HCT116 (cell line): ENCODE measurements around the gene FAM163B. TPM values are rescaled to one million over a fixed set of nuclear protein-coding genes. Genes with fewer than 3 reads are reported as not detected.

Experiments used
- CEBPB ChIP-seq: IDR thresholded peaks from 2 replicates; pipeline ENCODE4 v1.6.1; 2012; ENCODE audit warnings: low read depth
- EGR1 ChIP-seq: IDR thresholded peaks from 2 replicates; pipeline ENCODE4 v1.6.1; 2012; ENCODE audit warnings: low read depth
- ELF1 ChIP-seq: IDR thresholded peaks from 2 replicates; pipeline ENCODE4 v1.6.1; 2012; ENCODE audit warnings: low read depth, borderline replicate concordance
- EZH2 ChIP-seq: fragments of 200-600 bp; sonication (generic); IDR thresholded peaks from 2 replicates; pipeline ENCODE4 v1.6.1; 2017; ENCODE audit warnings: antibody characterized with exemption, mixed run types
- EZH2phosphoT487 ChIP-seq: fragments of 200-600 bp; IDR thresholded peaks from 2 replicates; pipeline ENCODE4 v1.6.1; 2018; ENCODE audit warnings: antibody characterized with exemption, borderline replicate concordance
- POLR2A ChIP-seq: IDR thresholded peaks from 2 replicates; pipeline ENCODE4 v1.7.0; 2011; ENCODE audit warnings: borderline replicate concordance; ENCODE audit not compliant: insufficient read depth, insufficient read length; ENCODE audit errors: extremely low read depth
- YY1 ChIP-seq: IDR thresholded peaks from 2 replicates; pipeline ENCODE4 v1.6.1; 2011; ENCODE audit warnings: low read length, low read depth, moderate library complexity, mild to moderate bottlenecking; ENCODE audit not compliant: insufficient replicate concordance; ENCODE audit errors: extremely low read depth
- ZNF274 ChIP-seq: fragments of 200-500 bp; sonication (Bioruptor generic); IDR thresholded peaks from 2 replicates; pipeline ENCODE4 v1.6.1; 2014; ENCODE audit warnings: mild to moderate bottlenecking, low read depth, low read length, inconsistent platforms
- total RNA-seq: library from RNA; stranded (reverse); gene quantifications from one replicate; pipeline ENCODE4 v1.2.1, GENCODE V29; 2021; ENCODE audit not compliant: unreplicated experiment
- TF ChIP-seq, protein P1 (sequence below): IDR thresholded peaks from 2 replicates; pipeline ENCODE4 v1.6.1; 2012; ENCODE audit warnings: low read depth
- TF ChIP-seq, protein P2 (sequence below): IDR thresholded peaks from 2 replicates; pipeline ENCODE4 v1.6.1; 2012
- TF ChIP-seq, protein P3 (sequence below), 3 experiments: fragments of 200-600 bp in 1 of 3; sonication (generic) in 1 of 3; IDR thresholded peaks in 2 of 3; conservative IDR thresholded peaks in 1 of 3; 2 replicates each; pipeline ENCODE4 v1.5.1; 2012 to 2017; ENCODE audit warnings: low read depth in 2 of 3, low read length in 2 of 3, antibody characterized with exemption in 1 of 3, borderline replicate concordance in 1 of 3, control low read depth in 1 of 3, mild to moderate bottlenecking in 1 of 3, mixed read lengths in 1 of 3, mixed run types in 1 of 3, moderate library complexity in 1 of 3; ENCODE audit not compliant: insufficient read depth in 1 of 3

FAM163B gene
- total RNA-seq, 1 experiment from 2014 or later, result not detected

DNA sequence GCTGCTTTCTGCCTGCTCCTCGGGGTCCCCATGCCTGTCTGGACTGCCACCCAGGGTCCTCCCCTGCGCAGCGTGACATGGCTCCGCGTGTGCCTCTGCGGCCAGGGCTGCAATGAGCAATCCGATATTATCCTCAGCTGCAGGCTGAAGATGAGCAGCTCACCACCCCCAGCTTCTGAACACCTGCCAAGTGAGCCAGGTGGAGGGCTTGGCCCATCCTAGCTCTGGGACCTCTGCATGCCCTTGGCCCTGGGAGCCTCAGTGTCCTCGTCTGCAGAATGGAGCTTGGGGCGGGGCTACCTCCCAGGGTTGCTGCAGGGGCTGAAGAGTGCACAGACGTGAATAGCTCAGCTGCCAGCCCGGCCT lies 80.3 kb downstream of the FAM163B start (continued):
- TF ChIP-seq, protein P1, sequence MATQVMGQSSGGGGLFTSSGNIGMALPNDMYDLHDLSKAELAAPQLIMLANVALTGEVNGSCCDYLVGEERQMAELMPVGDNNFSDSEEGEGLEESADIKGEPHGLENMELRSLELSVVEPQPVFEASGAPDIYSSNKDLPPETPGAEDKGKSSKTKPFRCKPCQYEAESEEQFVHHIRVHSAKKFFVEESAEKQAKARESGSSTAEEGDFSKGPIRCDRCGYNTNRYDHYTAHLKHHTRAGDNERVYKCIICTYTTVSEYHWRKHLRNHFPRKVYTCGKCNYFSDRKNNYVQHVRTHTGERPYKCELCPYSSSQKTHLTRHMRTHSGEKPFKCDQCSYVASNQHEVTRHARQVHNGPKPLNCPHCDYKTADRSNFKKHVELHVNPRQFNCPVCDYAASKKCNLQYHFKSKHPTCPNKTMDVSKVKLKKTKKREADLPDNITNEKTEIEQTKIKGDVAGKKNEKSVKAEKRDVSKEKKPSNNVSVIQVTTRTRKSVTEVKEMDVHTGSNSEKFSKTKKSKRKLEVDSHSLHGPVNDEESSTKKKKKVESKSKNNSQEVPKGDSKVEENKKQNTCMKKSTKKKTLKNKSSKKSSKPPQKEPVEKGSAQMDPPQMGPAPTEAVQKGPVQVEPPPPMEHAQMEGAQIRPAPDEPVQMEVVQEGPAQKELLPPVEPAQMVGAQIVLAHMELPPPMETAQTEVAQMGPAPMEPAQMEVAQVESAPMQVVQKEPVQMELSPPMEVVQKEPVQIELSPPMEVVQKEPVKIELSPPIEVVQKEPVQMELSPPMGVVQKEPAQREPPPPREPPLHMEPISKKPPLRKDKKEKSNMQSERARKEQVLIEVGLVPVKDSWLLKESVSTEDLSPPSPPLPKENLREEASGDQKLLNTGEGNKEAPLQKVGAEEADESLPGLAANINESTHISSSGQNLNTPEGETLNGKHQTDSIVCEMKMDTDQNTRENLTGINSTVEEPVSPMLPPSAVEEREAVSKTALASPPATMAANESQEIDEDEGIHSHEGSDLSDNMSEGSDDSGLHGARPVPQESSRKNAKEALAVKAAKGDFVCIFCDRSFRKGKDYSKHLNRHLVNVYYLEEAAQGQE, result no peak
- no peak for TF ChIP-seq EGR1
- no peak for TF ChIP-seq ZNF274
- TF ChIP-seq, protein P2, sequence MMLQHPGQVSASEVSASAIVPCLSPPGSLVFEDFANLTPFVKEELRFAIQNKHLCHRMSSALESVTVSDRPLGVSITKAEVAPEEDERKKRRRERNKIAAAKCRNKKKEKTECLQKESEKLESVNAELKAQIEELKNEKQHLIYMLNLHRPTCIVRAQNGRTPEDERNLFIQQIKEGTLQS, result no peak
- no peak for TF ChIP-seq CEBPB
- no peak for TF ChIP-seq POLR2A
- no peak for TF ChIP-seq EZH2
- TF ChIP-seq YY1, result no peak
- TF ChIP-seq, protein P3, sequence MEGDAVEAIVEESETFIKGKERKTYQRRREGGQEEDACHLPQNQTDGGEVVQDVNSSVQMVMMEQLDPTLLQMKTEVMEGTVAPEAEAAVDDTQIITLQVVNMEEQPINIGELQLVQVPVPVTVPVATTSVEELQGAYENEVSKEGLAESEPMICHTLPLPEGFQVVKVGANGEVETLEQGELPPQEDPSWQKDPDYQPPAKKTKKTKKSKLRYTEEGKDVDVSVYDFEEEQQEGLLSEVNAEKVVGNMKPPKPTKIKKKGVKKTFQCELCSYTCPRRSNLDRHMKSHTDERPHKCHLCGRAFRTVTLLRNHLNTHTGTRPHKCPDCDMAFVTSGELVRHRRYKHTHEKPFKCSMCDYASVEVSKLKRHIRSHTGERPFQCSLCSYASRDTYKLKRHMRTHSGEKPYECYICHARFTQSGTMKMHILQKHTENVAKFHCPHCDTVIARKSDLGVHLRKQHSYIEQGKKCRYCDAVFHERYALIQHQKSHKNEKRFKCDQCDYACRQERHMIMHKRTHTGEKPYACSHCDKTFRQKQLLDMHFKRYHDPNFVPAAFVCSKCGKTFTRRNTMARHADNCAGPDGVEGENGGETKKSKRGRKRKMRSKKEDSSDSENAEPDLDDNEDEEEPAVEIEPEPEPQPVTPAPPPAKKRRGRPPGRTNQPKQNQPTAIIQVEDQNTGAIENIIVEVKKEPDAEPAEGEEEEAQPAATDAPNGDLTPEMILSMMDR (IDR thresholded peaks at IDR 0.05 in 2 of 3, conservative IDR thresholded peaks at IDR 0.05 in 1 of 3; ENCODE audit: borderline replicate concordance in 1 of 3, insufficient read depth in 1 of 3, low read depth in 2 of 3, low read length in 2 of 3), result no peak
- no peak for TF ChIP-seq ELF1
- TF ChIP-seq EZH2phosphoT487, result no peak
